Loucy (cell line): Measurements from ENCODE around the gene SMOC1.

ENCODE experiments used
- EZH2phosphoT487 ChIP-seq: fragments of 200-600 bp; IDR thresholded peaks from 2 replicates; pipeline ENCODE4 v1.6.1; 2018; ENCODE audit warnings: antibody characterized with exemption, mild to moderate bottlenecking, moderate library complexity, borderline replicate concordance
- TF ChIP-seq, protein P1 (sequence below): fragments of 200-600 bp; sonication (generic); conservative IDR thresholded peaks from 2 replicates; pipeline ENCODE4 v1.5.1; 2014; ENCODE audit warnings: mild to moderate bottlenecking, antibody characterized with exemption, low read length

GRCh38 chr14:69873877-69874780 lies 5.1 kb upstream of the SMOC1 start:
- TF ChIP-seq, protein P1, sequence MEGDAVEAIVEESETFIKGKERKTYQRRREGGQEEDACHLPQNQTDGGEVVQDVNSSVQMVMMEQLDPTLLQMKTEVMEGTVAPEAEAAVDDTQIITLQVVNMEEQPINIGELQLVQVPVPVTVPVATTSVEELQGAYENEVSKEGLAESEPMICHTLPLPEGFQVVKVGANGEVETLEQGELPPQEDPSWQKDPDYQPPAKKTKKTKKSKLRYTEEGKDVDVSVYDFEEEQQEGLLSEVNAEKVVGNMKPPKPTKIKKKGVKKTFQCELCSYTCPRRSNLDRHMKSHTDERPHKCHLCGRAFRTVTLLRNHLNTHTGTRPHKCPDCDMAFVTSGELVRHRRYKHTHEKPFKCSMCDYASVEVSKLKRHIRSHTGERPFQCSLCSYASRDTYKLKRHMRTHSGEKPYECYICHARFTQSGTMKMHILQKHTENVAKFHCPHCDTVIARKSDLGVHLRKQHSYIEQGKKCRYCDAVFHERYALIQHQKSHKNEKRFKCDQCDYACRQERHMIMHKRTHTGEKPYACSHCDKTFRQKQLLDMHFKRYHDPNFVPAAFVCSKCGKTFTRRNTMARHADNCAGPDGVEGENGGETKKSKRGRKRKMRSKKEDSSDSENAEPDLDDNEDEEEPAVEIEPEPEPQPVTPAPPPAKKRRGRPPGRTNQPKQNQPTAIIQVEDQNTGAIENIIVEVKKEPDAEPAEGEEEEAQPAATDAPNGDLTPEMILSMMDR: no peak
- no peak for TF ChIP-seq EZH2phosphoT487
